Neuronal stem cell (in vitro differentiated cells): ENCODE data around the gene ARFRP1.
A peak's percentile ranks its signal among the peaks of the same experiment; 100 is the strongest.

Experiments
- DNase-seq: peaks from one replicate; pipeline ENCODE4 v3.0.0-alpha.2; 2013; ENCODE audit warnings: low spot score
- H2AFZ ChIP-seq: one replicate; pipeline ENCODE4 v1.6.1; 2013; ENCODE audit warnings: mild to moderate bottlenecking, low read length, inconsistent platforms
- H2AK5ac ChIP-seq: 2 replicates; pipeline ENCODE4 v1.6.1; 2013; ENCODE audit warnings: low read depth, mild to moderate bottlenecking, inconsistent platforms, low read length, moderate library complexity, mixed read lengths
- H2BK120ac ChIP-seq: 2 replicates; pipeline ENCODE4 v1.6.1; 2013; ENCODE audit warnings: low read depth, mild to moderate bottlenecking, inconsistent platforms, low read length, moderate library complexity, mixed read lengths
- H2BK12ac ChIP-seq: one replicate; pipeline ENCODE4 v1.6.1; 2013; ENCODE audit warnings: low read length, inconsistent platforms
- H2BK15ac ChIP-seq: 2 replicates; pipeline ENCODE4 v1.6.1; 2013; ENCODE audit warnings: mild to moderate bottlenecking, low read length, inconsistent platforms, mixed read lengths
- H2BK5ac ChIP-seq: one replicate; pipeline ENCODE4 v1.6.1; 2013; ENCODE audit warnings: inconsistent platforms, mild to moderate bottlenecking, low read length, moderate library complexity
- H3K14ac ChIP-seq: one replicate; pipeline ENCODE4 v1.6.1; 2013; ENCODE audit warnings: low read length, inconsistent platforms
- H3K18ac ChIP-seq: 2 replicates; pipeline ENCODE4 v1.6.1; 2013; ENCODE audit warnings: low read length, inconsistent platforms
- H3K23ac ChIP-seq: 2 replicates; pipeline ENCODE4 v1.6.1; 2013; ENCODE audit warnings: low read depth, mild to moderate bottlenecking, mixed read lengths, low read length, inconsistent platforms; ENCODE audit not compliant: poor library complexity
- H3K27ac ChIP-seq: replicated peaks from 3 replicates; pipeline ENCODE4 v1.5.1; 2013; ENCODE audit warnings: low read length, inconsistent platforms
- H3K27me3 ChIP-seq, 3 experiments: 2 replicates each; pipeline ENCODE4 v1.6.1; 2013; ENCODE audit warnings: low read length in 3 of 3, mild to moderate bottlenecking in 2 of 3, inconsistent platforms in 1 of 3, low read depth in 1 of 3, mixed read lengths in 1 of 3, moderate library complexity in 1 of 3; ENCODE audit not compliant: control insufficient read depth in 3 of 3, insufficient read depth in 3 of 3
- H3K36me3 ChIP-seq, 2 donors: replicated peaks in 1 of 2; 2 replicates each; pipeline ENCODE4 v1.6.1; 2013; ENCODE audit warnings: low read length in 2 of 2; ENCODE audit not compliant: control insufficient read depth in 2 of 2, insufficient read depth in 2 of 2
- H3K4ac ChIP-seq: 2 replicates; pipeline ENCODE4 v1.6.1; 2013; ENCODE audit warnings: inconsistent platforms, mild to moderate bottlenecking, low read length, moderate library complexity
- H3K4me1 ChIP-seq, 2 donors: 1 replicate in 1 of 2; 2 replicates in 1 of 2; pipeline ENCODE4 v1.6.1; 2013; ENCODE audit warnings: low read length in 2 of 2, low read depth in 1 of 2; ENCODE audit not compliant: control insufficient read depth in 2 of 2, insufficient read depth in 1 of 2
- H3K4me2 ChIP-seq: one replicate; pipeline ENCODE4 v1.6.1; 2013; ENCODE audit warnings: mild to moderate bottlenecking, low read length, inconsistent platforms; ENCODE audit not compliant: insufficient read depth, poor library complexity, severe bottlenecking
- H3K4me3 ChIP-seq, 2 donors: 2 replicates each; pipeline ENCODE4 v1.5.1; 2013; ENCODE audit warnings: low read length in 2 of 2, mild to moderate bottlenecking in 2 of 2, inconsistent platforms in 1 of 2, moderate library complexity in 1 of 2
- H3K79me1 ChIP-seq: one replicate; pipeline ENCODE4 v1.6.1; 2013; ENCODE audit warnings: low read depth, mild to moderate bottlenecking, inconsistent platforms, low read length, moderate library complexity
- H3K9ac ChIP-seq: one replicate; pipeline ENCODE4 v1.6.1; 2013; ENCODE audit warnings: mild to moderate bottlenecking, low read depth, low read length, inconsistent platforms; ENCODE audit not compliant: poor library complexity
- H3K9me3 ChIP-seq, 2 donors: replicated peaks in 1 of 2; 2 replicates each; pipeline versions ENCODE3 to v1.6.1; 2013; ENCODE audit warnings: low read length in 2 of 2, mild to moderate bottlenecking in 2 of 2, inconsistent platforms in 1 of 2, low read depth in 1 of 2, mixed read lengths in 1 of 2, moderate library complexity in 1 of 2; ENCODE audit not compliant: control insufficient read depth in 2 of 2, insufficient read depth in 1 of 2
- H4K8ac ChIP-seq: one replicate; pipeline ENCODE4 v1.6.1; 2013; ENCODE audit warnings: low read depth, mild to moderate bottlenecking, inconsistent platforms, low read length, moderate library complexity
- H4K91ac ChIP-seq: one replicate; pipeline ENCODE4 v1.6.1; 2013; ENCODE audit warnings: low read length, low read depth, mild to moderate bottlenecking, inconsistent platforms; ENCODE audit not compliant: poor library complexity
- WGBS, 2 donors: extraction: QIAGEN DNeasy Blood & Tissue Kit; methylation state at CpG; one replicate each; pipeline ENCODE4 v1.1.7; 2013; ENCODE audit warnings: missing lambda C conversion rate in 2 of 2, mixed read lengths in 1 of 2; ENCODE audit not compliant: insufficient read length in 2 of 2, insufficient replicate concordance in 1 of 2; ENCODE audit errors: extremely low coverage in 2 of 2; 5-methylcytosine and 5-hydroxymethylcytosine counted together

Gene ARFRP1

GRCh38 chr20:63702036-63702665, 5.6 kb downstream of the ARFRP1 start:
- Histone ChIP-seq H3K79me1 (peaks cover 13% of the 10 kb centered on the region), H3K9ac (peak overlapping the region; percentile 53), H4K91ac (no peak overlapping the region), H4K8ac (peak overlapping the region; percentile 48), H3K18ac (no peak overlapping the region), H3K27ac (no peak overlapping the region), H2BK5ac (no peak overlapping the region), H3K4me2 (peak overlapping the region; percentile 11), H3K9me3 (no peaks in the 10 kb centered on the region), H2BK15ac (no peak overlapping the region), H2AK5ac (no peak overlapping the region), H3K36me3 (peaks cover 27 to 46% of the 10 kb centered on the region in 2 donors), H2BK12ac (no peak overlapping the region), H3K27me3 (no peaks in the 10 kb centered on the region), H2AFZ (no peak overlapping the region), H3K23ac (peak overlapping the region; percentile 10), H3K14ac (no peak overlapping the region), H3K4me3 (no peak overlapping the region), H3K4ac (no peak overlapping the region), H3K4me1 (peaks cover 10 to 11% of the 10 kb centered on the region in 2 donors), H2BK120ac (no peak overlapping the region)
- no peak for DNase-seq
- whole genome bisulfite sequencing, 2 donors = no CpG with 5 or more reads among the region's 16 CpGs

- WGBS, 2 donors = no CpG with 5 or more reads among the region's 14 CpGs
- Histone ChIP-seq H3K36me3 (peaks cover 25 to 50% of the 10 kb centered on the region in 2 donors), H3K4ac (no peak overlapping the region), H2AFZ (no peak overlapping the region), H2AK5ac (no peak overlapping the region), H4K8ac (peak overlapping the region; percentile 48), H3K27ac (no peak overlapping the region), H3K79me1 (peaks cover 13% of the 10 kb centered on the region), H2BK15ac (no peak overlapping the region), H4K91ac (no peak overlapping the region), H3K4me3 (no peak overlapping the region), H2BK120ac (no peak overlapping the region), H2BK5ac (no peak overlapping the region), H3K27me3 (no peaks in the 10 kb centered on the region), H3K18ac (no peak overlapping the region), H3K4me1 (peaks cover 8 to 10% of the 10 kb centered on the region in 2 donors), H2BK12ac (no peak overlapping the region), H3K4me2 (no peak overlapping the region), H3K23ac (peak overlapping the region; percentile 10), H3K9me3 (no peaks in the 10 kb centered on the region), H3K9ac (peak overlapping the region; percentile 53), H3K14ac (no peak overlapping the region)
- no peak for DNase-seq
These were observed 6.3 kb downstream of the ARFRP1 start for GRCh38 chr20:63701329-63702035.

GRCh38 chr20:63701051-63701328, 6.8 kb downstream of the ARFRP1 start:
- Histone ChIP-seq H2AFZ (no peak overlapping the region), H2BK15ac (no peak overlapping the region), H3K18ac (no peak overlapping the region), H2BK12ac (no peak overlapping the region), H3K23ac (no peak overlapping the region), H3K79me1 (peaks cover 11% of the 10 kb centered on the region), H3K14ac (no peak overlapping the region), H2AK5ac (no peak overlapping the region), H3K9me3 (no peaks in the 10 kb centered on the region), H3K4me1 (peaks cover 7 to 13% of the 10 kb centered on the region in 2 donors), H3K27me3 (no peaks in the 10 kb centered on the region), H2BK5ac (no peak overlapping the region), H4K8ac (no peak overlapping the region), H4K91ac (no peak overlapping the region), H2BK120ac (no peak overlapping the region), H3K9ac (no peak overlapping the region), H3K4me3 (no peak overlapping the region), H3K4ac (no peak overlapping the region), H3K4me2 (no peak overlapping the region), H3K36me3 (peaks cover 20 to 48% of the 10 kb centered on the region in 2 donors), H3K27ac (no peak overlapping the region)
- no peak for DNase-seq
- WGBS, 2 donors = no CpG with 5 or more reads among the region's 5 CpGs

- H3K4me2 ChIP-seq = no peak overlapping the region
- H3K27me3 ChIP-seq = no peaks in the 10 kb centered on the region
- DNase-seq = no peak
- no peak overlapping the region for H3K4ac ChIP-seq
- H3K4me1 ChIP-seq = peaks cover 7 to 14% of the 10 kb centered on the region in 2 donors
- H3K27ac ChIP-seq = no peak overlapping the region
- H3K23ac ChIP-seq = peak overlapping the region; percentile 55
- no peak overlapping the region for H3K4me3 ChIP-seq
- peaks cover 14 to 48% of the 10 kb centered on the region in 2 donors for H3K36me3 ChIP-seq
- H3K14ac ChIP-seq = no peak overlapping the region
- H2AK5ac ChIP-seq = no peak overlapping the region
- H4K8ac ChIP-seq = no peak overlapping the region
- no peak overlapping the region for H3K18ac ChIP-seq
- no peak overlapping the region for H3K9ac ChIP-seq
- H3K9me3 ChIP-seq = no peaks in the 10 kb centered on the region
- H2BK120ac ChIP-seq = no peak overlapping the region
- H2BK5ac ChIP-seq = peak overlapping the region; percentile 13
- WGBS, 2 donors = no CpG with 5 or more reads among the region's 43 CpGs
- no peak overlapping the region for H4K91ac ChIP-seq
- H3K79me1 ChIP-seq = peaks cover 11% of the 10 kb centered on the region
- H2AFZ ChIP-seq = no peak overlapping the region
- no peak overlapping the region for H2BK12ac ChIP-seq
- no peak overlapping the region for H2BK15ac ChIP-seq
These were observed 7.4 kb downstream of the ARFRP1 start for GRCh38 chr20:63700199-63701050.
